WTC11 (cell line): ENCODE results near the gene SLC12A2. TPM values are rescaled to one million over a fixed set of nuclear protein-coding genes. Genes with fewer than 3 reads are reported as not detected.

ENCODE experiments used
- ATAC-seq: fragments of 200-7000 bp; cut with Tn5 transposase; 2 replicates; pipeline ENCODE4 v1.10.0; 2021; ENCODE audit warnings: mild to moderate bottlenecking, moderate library complexity
- CTCF ChIA-PET: fragments of 300-600 bp; sonication (Branson Sonifier 250); formaldehyde crosslinking; loops from one replicate; lab custom pipeline; 2021; ENCODE audit warnings: antibody characterized with exemption; lab: Charles Lee
- POLR2A ChIA-PET: fragments of 350-600 bp; sonication (Branson Sonifier 250); formaldehyde crosslinking; loops from one replicate; lab custom pipeline; 2021; ENCODE audit warnings: antibody characterized with exemption; lab: Charles Lee
- DNase-seq: peaks from one replicate; pipeline ENCODE4 v3.0.0; 2021; ENCODE audit warnings: low spot score
- H3K27ac Mint-ChIP-seq: 2 replicates; pipeline ENCODE4 v1.8.0; 2021; ENCODE audit warnings: mixed read lengths
- H3K27me3 Mint-ChIP-seq: 2 replicates; pipeline ENCODE4 v1.8.0; 2021; ENCODE audit warnings: low read depth, mild to moderate bottlenecking, moderate library complexity, mixed read lengths
- H3K36me3 Mint-ChIP-seq: 2 replicates; pipeline ENCODE4 v1.8.0; 2021; ENCODE audit warnings: mixed read lengths
- H3K4me1 Mint-ChIP-seq: 2 replicates; pipeline ENCODE4 v1.8.0; 2022; ENCODE audit warnings: mixed read lengths
- H3K4me3 Mint-ChIP-seq: 2 replicates; pipeline ENCODE4 v1.8.0; 2021; ENCODE audit warnings: mild to moderate bottlenecking, moderate library complexity, mixed read lengths
- H3K9me3 Mint-ChIP-seq: 2 replicates; pipeline ENCODE4 v1.8.0; 2021; ENCODE audit warnings: mixed read lengths
- ATF1 ChIP-seq: sonication (generic); formaldehyde crosslinking; IDR thresholded peaks from 2 replicates; pipeline ENCODE4 v1.8.1; 2023; ENCODE audit warnings: mild to moderate bottlenecking, moderate library complexity, missing genetic modification reagents
- CREM ChIP-seq: sonication (generic); formaldehyde crosslinking; IDR thresholded peaks from 2 replicates; pipeline ENCODE4 v1.8.1; 2022; ENCODE audit warnings: mild to moderate bottlenecking, missing genetic modification reagents, moderate library complexity
- FOXK1 ChIP-seq: sonication (generic); formaldehyde crosslinking; IDR thresholded peaks from 2 replicates; pipeline ENCODE4 v1.8.0; 2022; ENCODE audit warnings: mild to moderate bottlenecking, moderate library complexity, missing genetic modification reagents
- MXD4 ChIP-seq: fragments of 250-450 bp; sonication (Bioruptor Pico); IDR thresholded peaks from 2 replicates; pipeline ENCODE4 v1.8.0; 2021; ENCODE audit warnings: mild to moderate bottlenecking, moderate library complexity, borderline replicate concordance
- NR2C2 ChIP-seq: sonication (generic); formaldehyde crosslinking; IDR thresholded peaks from 2 replicates; pipeline ENCODE4 v1.8.0; 2022; ENCODE audit warnings: mild to moderate bottlenecking, missing genetic modification reagents
- OVOL2 ChIP-seq: fragments of 250-450 bp; sonication (Bioruptor Pico); IDR thresholded peaks from 2 replicates; pipeline ENCODE4 v1.9.0; 2021; ENCODE audit warnings: mild to moderate bottlenecking, borderline replicate concordance
- PRRX2 ChIP-seq: fragments of 250-450 bp; sonication (Bioruptor Pico); IDR thresholded peaks from 2 replicates; pipeline ENCODE4 v1.8.0; 2021; ENCODE audit warnings: mild to moderate bottlenecking
- SP1 ChIP-seq: sonication (generic); formaldehyde crosslinking; conservative IDR thresholded peaks from 2 replicates; pipeline ENCODE4 v1.8.1; 2022; ENCODE audit warnings: missing genetic modification reagents
- TEAD4 ChIP-seq: sonication (generic); formaldehyde crosslinking; IDR thresholded peaks from 2 replicates; pipeline ENCODE4 v1.8.0; 2022; ENCODE audit warnings: mild to moderate bottlenecking, missing genetic modification reagents
- TP53 ChIP-seq: sonication (generic); formaldehyde crosslinking; IDR thresholded peaks from 2 replicates; pipeline ENCODE4 v1.8.1; 2023; ENCODE audit warnings: mild to moderate bottlenecking, missing genetic modification reagents
- ZBTB21 ChIP-seq: sonication (generic); formaldehyde crosslinking; IDR thresholded peaks from 2 replicates; pipeline ENCODE4 v1.8.1; 2023; ENCODE audit warnings: mild to moderate bottlenecking, missing genetic modification reagents, borderline replicate concordance
- ZNF396 ChIP-seq: fragments of 250-450 bp; sonication (Bioruptor Pico); IDR thresholded peaks from 2 replicates; pipeline ENCODE4 v1.8.0; 2021; ENCODE audit warnings: mild to moderate bottlenecking, moderate library complexity, borderline replicate concordance
- total RNA-seq: library from RNA; stranded (reverse); gene quantifications from 3 replicates; pipeline ENCODE4 v1.2.3, GENCODE V29; 2021
- TF ChIP-seq, protein P1 (sequence below): fragments of 250-450 bp; sonication (Bioruptor Pico); IDR thresholded peaks from 2 replicates; pipeline ENCODE4 v1.9.0; 2021; ENCODE audit warnings: mild to moderate bottlenecking
- TF ChIP-seq, protein P2 (sequence below): sonication (generic); formaldehyde crosslinking; IDR thresholded peaks from 2 replicates; pipeline ENCODE4 v1.8.1; 2023; ENCODE audit warnings: mild to moderate bottlenecking, missing genetic modification reagents
- TF ChIP-seq, protein P3 (sequence below): fragments of 250-450 bp; sonication (Bioruptor Pico); conservative IDR thresholded peaks from 2 replicates; pipeline ENCODE4 v1.9.0; 2021; ENCODE audit warnings: mild to moderate bottlenecking
- TF ChIP-seq, protein P4 (sequence below): sonication (generic); formaldehyde crosslinking; IDR thresholded peaks from 2 replicates; pipeline ENCODE4 v1.8.1; 2023; ENCODE audit warnings: mild to moderate bottlenecking, moderate library complexity, missing genetic modification reagents

The SLC12A2 gene
- total RNA-seq, 1 experiment from 2014 or later: 8.4 TPM

DNA sequence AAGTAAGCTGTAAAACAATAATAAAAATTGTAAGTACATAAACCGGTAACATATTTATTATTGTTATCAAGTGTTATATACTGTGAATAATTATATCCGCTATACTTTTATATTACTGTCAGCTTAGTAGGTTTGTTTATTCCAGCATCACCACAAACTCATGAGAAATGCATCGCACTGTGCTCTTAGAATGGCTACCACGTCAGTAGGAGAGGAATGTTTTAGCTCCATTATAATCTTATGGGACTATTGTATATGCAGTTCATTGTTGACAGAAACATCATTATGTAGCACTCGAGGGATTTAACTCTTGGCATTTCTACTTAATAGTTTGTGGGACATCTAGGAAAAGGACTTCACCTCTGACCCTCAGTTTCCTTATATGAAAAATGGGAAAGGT lies 16.4 kb downstream of the SLC12A2 start:
- Mint-ChIP-seq H3K4me1 (no peaks in the 10 kb centered on the region), H3K9me3 (peaks cover 27% of the 10 kb centered on the region), H3K27me3 (no peaks in the 10 kb centered on the region; the same call in 1 of the 2 replicates), H3K4me3 (no peak overlapping the region), H3K27ac (no peak overlapping the region)
- DNase-seq (no peak), ATAC-seq (no peak)
- ChIA-PET CTCF (no interaction called here), POLR2A (no interaction called here)
- TF ChIP-seq FOXK1 (CRISPR knock-in tag) (no peak), NR2C2 (CRISPR knock-in tag) (no peak), CREM (CRISPR knock-in tag) (no peak), ZNF396 (CRISPR knock-in tag) (no peak), ATF1 (CRISPR knock-in tag) (no peak), TP53 (CRISPR knock-in tag) (no peak), PRRX2 (CRISPR knock-in tag) (no peak)
- TF ChIP-seq, protein P1, sequence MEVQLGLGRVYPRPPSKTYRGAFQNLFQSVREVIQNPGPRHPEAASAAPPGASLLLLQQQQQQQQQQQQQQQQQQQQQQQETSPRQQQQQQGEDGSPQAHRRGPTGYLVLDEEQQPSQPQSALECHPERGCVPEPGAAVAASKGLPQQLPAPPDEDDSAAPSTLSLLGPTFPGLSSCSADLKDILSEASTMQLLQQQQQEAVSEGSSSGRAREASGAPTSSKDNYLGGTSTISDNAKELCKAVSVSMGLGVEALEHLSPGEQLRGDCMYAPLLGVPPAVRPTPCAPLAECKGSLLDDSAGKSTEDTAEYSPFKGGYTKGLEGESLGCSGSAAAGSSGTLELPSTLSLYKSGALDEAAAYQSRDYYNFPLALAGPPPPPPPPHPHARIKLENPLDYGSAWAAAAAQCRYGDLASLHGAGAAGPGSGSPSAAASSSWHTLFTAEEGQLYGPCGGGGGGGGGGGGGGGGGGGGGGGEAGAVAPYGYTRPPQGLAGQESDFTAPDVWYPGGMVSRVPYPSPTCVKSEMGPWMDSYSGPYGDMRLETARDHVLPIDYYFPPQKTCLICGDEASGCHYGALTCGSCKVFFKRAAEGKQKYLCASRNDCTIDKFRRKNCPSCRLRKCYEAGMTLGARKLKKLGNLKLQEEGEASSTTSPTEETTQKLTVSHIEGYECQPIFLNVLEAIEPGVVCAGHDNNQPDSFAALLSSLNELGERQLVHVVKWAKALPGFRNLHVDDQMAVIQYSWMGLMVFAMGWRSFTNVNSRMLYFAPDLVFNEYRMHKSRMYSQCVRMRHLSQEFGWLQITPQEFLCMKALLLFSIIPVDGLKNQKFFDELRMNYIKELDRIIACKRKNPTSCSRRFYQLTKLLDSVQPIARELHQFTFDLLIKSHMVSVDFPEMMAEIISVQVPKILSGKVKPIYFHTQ (CRISPR knock-in tag): no peak
- TF ChIP-seq, protein P2, sequence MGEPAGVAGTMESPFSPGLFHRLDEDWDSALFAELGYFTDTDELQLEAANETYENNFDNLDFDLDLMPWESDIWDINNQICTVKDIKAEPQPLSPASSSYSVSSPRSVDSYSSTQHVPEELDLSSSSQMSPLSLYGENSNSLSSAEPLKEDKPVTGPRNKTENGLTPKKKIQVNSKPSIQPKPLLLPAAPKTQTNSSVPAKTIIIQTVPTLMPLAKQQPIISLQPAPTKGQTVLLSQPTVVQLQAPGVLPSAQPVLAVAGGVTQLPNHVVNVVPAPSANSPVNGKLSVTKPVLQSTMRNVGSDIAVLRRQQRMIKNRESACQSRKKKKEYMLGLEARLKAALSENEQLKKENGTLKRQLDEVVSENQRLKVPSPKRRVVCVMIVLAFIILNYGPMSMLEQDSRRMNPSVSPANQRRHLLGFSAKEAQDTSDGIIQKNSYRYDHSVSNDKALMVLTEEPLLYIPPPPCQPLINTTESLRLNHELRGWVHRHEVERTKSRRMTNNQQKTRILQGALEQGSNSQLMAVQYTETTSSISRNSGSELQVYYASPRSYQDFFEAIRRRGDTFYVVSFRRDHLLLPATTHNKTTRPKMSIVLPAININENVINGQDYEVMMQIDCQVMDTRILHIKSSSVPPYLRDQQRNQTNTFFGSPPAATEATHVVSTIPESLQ: no peak
- TF ChIP-seq, all 79 proteins: peak for 0
- peaks cover 23% of the 10 kb centered on the region for H3K36me3 Mint-ChIP-seq

DNA sequence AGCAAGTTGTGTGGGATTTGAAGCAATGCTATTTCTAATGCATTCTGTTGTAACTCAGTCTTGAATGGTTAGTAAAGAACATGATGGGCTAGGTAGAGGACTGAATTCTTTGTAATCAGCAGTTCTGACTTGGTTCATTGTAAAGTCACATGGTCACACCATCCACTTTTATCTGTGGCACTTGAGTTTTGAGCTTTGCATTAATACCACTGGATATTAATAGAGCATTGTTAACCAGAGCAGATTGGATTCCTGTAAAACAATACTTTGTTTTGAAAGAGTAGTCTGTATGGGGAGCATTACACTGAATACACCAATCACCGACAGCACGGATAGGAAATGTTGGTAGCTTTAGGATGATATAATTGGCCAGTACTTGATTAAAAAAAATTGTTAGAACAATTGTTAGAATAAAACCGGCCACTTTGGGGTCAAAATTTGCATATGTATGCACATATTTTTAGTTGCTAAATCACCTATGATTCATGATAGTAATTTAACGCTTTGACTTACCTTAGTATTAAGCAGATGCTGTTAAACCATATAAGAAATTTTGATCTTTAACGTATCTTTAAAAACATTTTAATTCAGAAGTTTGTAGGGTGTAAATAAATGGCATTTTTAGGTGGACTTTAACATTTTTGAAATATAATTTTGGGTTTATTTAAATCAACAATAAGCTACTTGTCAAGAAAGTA lies 17.4 kb downstream of the SLC12A2 start:
- DNase-seq: no peak
- Mint-ChIP-seq H3K4me1 (no peaks in the 10 kb centered on the region), H3K9me3 (peaks cover 24% of the 10 kb centered on the region), H3K27ac (no peak overlapping the region), H3K27me3 (no peaks in the 10 kb centered on the region; the same call in 1 of the 2 replicates), H3K36me3 (peaks cover 23% of the 10 kb centered on the region), H3K4me3 (no peak overlapping the region)
- CTCF ChIA-PET: no interaction called here
- POLR2A ChIA-PET: interaction anchor here (0.6 kb wide), 1 partner anchor 212 kb away, joined by 8 read pairs; no protein-coding TSS in a partner anchor
- TF ChIP-seq ZBTB21 (no peak), SP1 (CRISPR knock-in tag) (no peak), TEAD4 (CRISPR knock-in tag) (no peak), MXD4 (no peak), OVOL2 (CRISPR knock-in tag) (no peak)
- TF ChIP-seq, protein P3, sequence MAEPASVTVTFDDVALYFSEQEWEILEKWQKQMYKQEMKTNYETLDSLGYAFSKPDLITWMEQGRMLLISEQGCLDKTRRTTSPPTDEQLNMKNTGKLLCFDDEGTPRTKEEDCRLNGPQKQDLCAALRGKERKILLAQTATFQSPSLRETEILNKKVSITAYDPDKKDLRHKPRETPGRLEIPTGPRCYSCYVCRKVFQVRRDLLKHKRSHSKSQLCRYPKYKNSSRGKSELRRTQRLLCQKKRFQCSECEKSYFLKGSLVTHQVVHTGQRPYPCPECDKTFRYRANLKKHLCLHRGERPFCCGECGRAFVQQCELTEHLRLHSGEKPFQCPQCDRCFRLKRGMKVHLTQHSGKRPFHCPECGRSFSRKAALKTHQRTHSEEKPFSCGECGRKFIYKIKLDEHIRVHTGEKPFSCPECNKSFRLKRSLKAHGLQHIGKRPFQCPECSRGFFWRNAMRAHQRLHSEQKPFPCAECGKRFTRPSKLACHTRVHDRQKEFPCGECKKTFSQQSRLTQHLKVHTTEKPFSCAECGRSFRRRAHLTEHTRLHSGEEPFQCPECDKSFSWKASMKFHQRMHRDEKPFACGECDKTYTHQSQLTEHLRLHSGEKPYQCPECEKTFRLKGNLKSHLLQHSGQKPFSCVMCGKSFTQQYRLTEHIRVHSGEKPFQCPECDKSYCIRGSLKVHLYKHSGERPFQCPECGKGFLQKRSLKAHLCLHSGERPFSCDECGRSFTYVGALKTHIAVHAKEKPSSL (CRISPR knock-in tag): no peak
- ATAC-seq: no peak

DNA sequence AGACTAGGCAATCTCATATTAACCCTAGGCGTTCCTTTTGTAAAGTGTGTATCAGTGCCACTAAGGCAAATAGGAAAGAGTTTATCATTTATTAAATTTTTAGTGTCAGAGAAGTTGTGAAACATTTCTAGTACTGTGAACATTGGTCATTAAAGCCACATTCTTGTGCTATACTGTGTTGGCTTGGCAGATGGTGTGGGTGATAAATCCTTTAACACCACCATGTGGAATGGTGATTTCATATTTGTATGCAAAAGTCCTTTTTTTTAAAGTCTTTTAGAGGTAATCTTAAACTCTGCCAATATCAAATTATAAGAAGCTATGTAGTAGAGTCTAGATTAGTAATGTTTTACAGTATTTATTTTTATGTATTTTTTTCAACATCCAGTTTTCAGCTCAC lies 18.1 kb downstream of the SLC12A2 start:
- Mint-ChIP-seq H3K27me3 (no peaks in the 10 kb centered on the region; the same call in 1 of the 2 replicates), H3K9me3 (peaks cover 21% of the 10 kb centered on the region), H3K4me3 (no peak overlapping the region), H3K4me1 (no peaks in the 10 kb centered on the region), H3K27ac (no peak overlapping the region), H3K36me3 (peaks cover 21% of the 10 kb centered on the region)
- no peak for ATAC-seq
- TF ChIP-seq, protein P4, sequence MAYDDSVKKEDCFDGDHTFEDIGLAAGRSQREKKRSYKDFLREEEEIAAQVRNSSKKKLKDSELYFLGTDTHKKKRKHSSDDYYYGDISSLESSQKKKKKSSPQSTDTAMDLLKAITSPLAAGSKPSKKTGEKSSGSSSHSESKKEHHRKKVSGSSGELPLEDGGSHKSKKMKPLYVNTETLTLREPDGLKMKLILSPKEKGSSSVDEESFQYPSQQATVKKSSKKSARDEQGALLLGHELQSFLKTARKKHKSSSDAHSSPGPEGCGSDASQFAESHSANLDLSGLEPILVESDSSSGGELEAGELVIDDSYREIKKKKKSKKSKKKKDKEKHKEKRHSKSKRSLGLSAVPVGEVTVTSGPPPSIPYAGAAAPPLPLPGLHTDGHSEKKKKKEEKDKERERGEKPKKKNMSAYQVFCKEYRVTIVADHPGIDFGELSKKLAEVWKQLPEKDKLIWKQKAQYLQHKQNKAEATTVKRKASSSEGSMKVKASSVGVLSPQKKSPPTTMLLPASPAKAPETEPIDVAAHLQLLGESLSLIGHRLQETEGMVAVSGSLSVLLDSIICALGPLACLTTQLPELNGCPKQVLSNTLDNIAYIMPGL: no peak
- POLR2A ChIA-PET: interaction anchor here (0.6 kb wide), 1 partner anchor 212 kb away, joined by 8 read pairs; no protein-coding TSS in a partner anchor
- CTCF ChIA-PET: no interaction called here
- no peak for DNase-seq
